HepG2 (cell line): ENCODE results near the gene PSKH1. TPM values are rescaled to one million over a fixed set of nuclear protein-coding genes. Genes with fewer than 3 reads are reported as not detected.

Experiments used
- ATAC-seq: fragments of 200-7000 bp; cut with Tn5 transposase; 3 replicates; pipeline ENCODE4 v1.9.1; 2020; ENCODE audit warnings: mild to moderate bottlenecking, moderate library complexity
- BruUV-seq: library from RNA; stranded (reverse); fragments of 400-500 nt; replicated peaks from 2 replicates; lab custom pipeline; 2021; lab: Mats Ljungman, UMichigan
- CTCF ChIA-PET: fragments of 300-600 bp; formaldehyde crosslinking; extraction: SDS; loops from one replicate; lab custom pipeline; 2021; ENCODE audit warnings: low total read pairs, inconsistent platforms, low intra/inter-chr PET ratio; lab: Yijun Ruan, JAX
- POLR2A ChIA-PET: fragments of 350-600 bp; sonication (Branson Sonifier 250); formaldehyde crosslinking; loops from one replicate; lab custom pipeline; 2020; ENCODE audit warnings: antibody characterized with exemption, inconsistent platforms; lab: Yijun Ruan, JAX
- DNase-seq: peaks from one replicate; pipeline ENCODE4 v3.0.0-alpha.2; 2015; ENCODE audit warnings: low spot score
- FAIRE-seq: peaks from 3 replicates; lab custom pipeline; 2011; peaks lifted over from hg19 to GRCh38; lab: Jason Lieb, UNC
- H2AFZ ChIP-seq: one replicate; pipeline ENCODE4 v1.6.1; 2011; ENCODE audit warnings: low read length, inconsistent platforms
- H3K27ac ChIP-seq: fragments of 300-600 bp; 3 replicates; pipeline ENCODE4 v1.8.0; 2011; ENCODE audit warnings: mixed run types, mild to moderate bottlenecking, mixed read lengths, low read length, inconsistent platforms; ENCODE audit not compliant: insufficient read depth; ENCODE audit errors: extremely low read length
- H3K27me3 ChIP-seq, 2 experiments: fragments of 200-600 bp in 1 of 2; 2 replicates in 1 of 2; 3 replicates in 1 of 2; pipeline versions ENCODE4 v1.6.0 to v1.8.0; 2011; ENCODE audit warnings: low read length in 2 of 2, mild to moderate bottlenecking in 2 of 2, moderate library complexity in 2 of 2, inconsistent platforms in 1 of 2; ENCODE audit not compliant: insufficient read depth in 2 of 2, control insufficient read depth in 1 of 2
- H3K36me3 ChIP-seq, 2 experiments: fragments of 200-600 bp in 1 of 2; replicated peaks in 1 of 2; 2 replicates in 1 of 2; 3 replicates in 1 of 2; pipeline versions ENCODE4 v1.5.1 to v1.8.0; 2011; ENCODE audit warnings: low read length in 2 of 2, inconsistent platforms in 1 of 2; ENCODE audit not compliant: insufficient read depth in 2 of 2, control insufficient read depth in 1 of 2
- H3K4me1 ChIP-seq: 2 replicates; pipeline ENCODE4 v1.5.1; 2012; ENCODE audit warnings: low read length, inconsistent platforms; ENCODE audit not compliant: insufficient read depth
- H3K4me2 ChIP-seq: 2 replicates; pipeline ENCODE4 v1.6.0; 2011; ENCODE audit warnings: low read depth, low read length, inconsistent platforms
- H3K4me3 ChIP-seq, 3 experiments: fragments of 200-600 bp in 1 of 3; sonication (generic), shearing (Covaris generic) in 1 of 3; replicated peaks in 1 of 3; 2 replicates each; pipeline ENCODE4 v1.5.1; 2011 to 2016; ENCODE audit warnings: low read length in 3 of 3, inconsistent platforms in 2 of 3, low read depth in 2 of 3, mild to moderate bottlenecking in 2 of 3, control low read depth in 1 of 3, mixed read lengths in 1 of 3; ENCODE audit not compliant: insufficient read depth in 1 of 3
- H3K79me2 ChIP-seq: one replicate; pipeline ENCODE4 v1.6.1; 2011; ENCODE audit warnings: low read length, inconsistent platforms; ENCODE audit not compliant: insufficient read depth
- H3K9ac ChIP-seq: 2 replicates; pipeline ENCODE4 v1.6.0; 2011; ENCODE audit warnings: mild to moderate bottlenecking, low read depth, low read length, inconsistent platforms; ENCODE audit not compliant: insufficient read depth
- H3K9me3 ChIP-seq: 2 replicates; pipeline ENCODE4 v1.5.1; 2012; ENCODE audit warnings: mild to moderate bottlenecking, low read length
- H4K20me1 ChIP-seq: 2 replicates; pipeline ENCODE4 v1.6.0; 2011; ENCODE audit warnings: inconsistent platforms, mild to moderate bottlenecking, low read length, moderate library complexity; ENCODE audit not compliant: insufficient read depth
- AGO2 ChIP-seq: fragments of 200-400 bp; formaldehyde crosslinking; optimal IDR thresholded peaks from 2 replicates; pipeline ENCODE3; 2017; ENCODE audit warnings: mild to moderate bottlenecking, low read depth, low read length, moderate library complexity
- CHD2 ChIP-seq: IDR thresholded peaks from 2 replicates; pipeline ENCODE4 v1.6.1; 2011; ENCODE audit warnings: low read depth, low read length, improper control_type of control experiment
- NFKBIZ ChIP-seq: IDR thresholded peaks from 2 replicates; pipeline ENCODE4 v1.6.1; 2018; ENCODE audit warnings: missing genetic modification reagents, missing compliant biosample characterization
- RBFOX2 ChIP-seq: fragments of 200-400 bp; formaldehyde crosslinking; IDR thresholded peaks from 2 replicates; pipeline ENCODE4 v1.6.1; 2017; ENCODE audit warnings: low read depth, mild to moderate bottlenecking, low read length
- XRCC5 ChIP-seq: fragments of 200-400 bp; formaldehyde crosslinking; optimal IDR thresholded peaks from 2 replicates; pipeline ENCODE3; 2017; ENCODE audit warnings: mild to moderate bottlenecking, low read length
- ZC3H4 ChIP-seq: sonication (generic); formaldehyde crosslinking; IDR thresholded peaks from 2 replicates; pipeline ENCODE4 v1.4.0; 2020; ENCODE audit warnings: missing genetic modification reagents, borderline replicate concordance
- ZFP91 ChIP-seq: sonication (generic); formaldehyde crosslinking; IDR thresholded peaks from 2 replicates; pipeline ENCODE4 v1.9.0; 2022; ENCODE audit warnings: missing genetic modification reagents, mild to moderate bottlenecking, borderline replicate concordance
- ZNF891 ChIP-seq: sonication (generic); formaldehyde crosslinking; IDR thresholded peaks from 2 replicates; pipeline ENCODE4 v1.5.0; 2020; ENCODE audit warnings: mild to moderate bottlenecking, missing genetic modification reagents
- WGBS: methylation state at CpG from one replicate; pipeline ENCODE4 v1.1.6; 2017; ENCODE audit warnings: low lambda C conversion rate; 5-methylcytosine and 5-hydroxymethylcytosine counted together
- in situ Hi-C: cut with HindIII; loops from 2 replicates; pipeline ENCODE4 v1.10.0; 2017; ENCODE audit warnings: low pct_unique_long_range_greater_than_20kb; ENCODE audit not compliant: extremely low pct_ligation_motif_present
- intact Hi-C: fragments of 100-400 bp; cut with micrococcal nuclease; formaldehyde crosslinking; loops from one replicate; pipeline ENCODE4 v1.10.0; 2022; ENCODE audit not compliant: unreplicated experiment
- polyA plus RNA-seq, 8 experiments: library from polyadenylated mRNA; depleted of rRNA in 3 of 8; stranded (reverse) in 7 of 8; unstranded in 1 of 8; fragments of >200 nt; fragmentation: Illumina TruSeq in 4 of 8; extraction: Trizol in 4 of 8; gene quantifications; 2 replicates each; pipeline versions ENCODE4 v1.2.1 to v1.2.3, GENCODE V29; 2011 to 2016; ENCODE audit warnings: low read depth in 4 of 8, missing spikeins in 1 of 8, mixed read lengths in 1 of 8; ENCODE audit not compliant: insufficient read depth in 1 of 8
- total RNA-seq, 5 experiments: library from RNA; depleted of rRNA; stranded (reverse); fragments of >200 nt; fragmentation: Illumina TruSeq; extraction: Trizol; gene quantifications; 2 replicates each; pipeline ENCODE4 v1.2.3, GENCODE V29; 2016; ENCODE audit warnings: low read depth in 1 of 5
- TF ChIP-seq, protein P1 (sequence below): sonication (generic); formaldehyde crosslinking; IDR thresholded peaks from one replicate; pipeline ENCODE4 v1.5.1; 2020; ENCODE audit warnings: mild to moderate bottlenecking, missing genetic modification reagents; ENCODE audit errors: not compliant biosample characterization

PSKH1 gene
- total and polyA plus RNA-seq, 2 of the 13 experiments (the other 11 are each of a cell fraction or from before 2014, with no cell fraction given): 8.4 to 19.1 TPM

DNA sequence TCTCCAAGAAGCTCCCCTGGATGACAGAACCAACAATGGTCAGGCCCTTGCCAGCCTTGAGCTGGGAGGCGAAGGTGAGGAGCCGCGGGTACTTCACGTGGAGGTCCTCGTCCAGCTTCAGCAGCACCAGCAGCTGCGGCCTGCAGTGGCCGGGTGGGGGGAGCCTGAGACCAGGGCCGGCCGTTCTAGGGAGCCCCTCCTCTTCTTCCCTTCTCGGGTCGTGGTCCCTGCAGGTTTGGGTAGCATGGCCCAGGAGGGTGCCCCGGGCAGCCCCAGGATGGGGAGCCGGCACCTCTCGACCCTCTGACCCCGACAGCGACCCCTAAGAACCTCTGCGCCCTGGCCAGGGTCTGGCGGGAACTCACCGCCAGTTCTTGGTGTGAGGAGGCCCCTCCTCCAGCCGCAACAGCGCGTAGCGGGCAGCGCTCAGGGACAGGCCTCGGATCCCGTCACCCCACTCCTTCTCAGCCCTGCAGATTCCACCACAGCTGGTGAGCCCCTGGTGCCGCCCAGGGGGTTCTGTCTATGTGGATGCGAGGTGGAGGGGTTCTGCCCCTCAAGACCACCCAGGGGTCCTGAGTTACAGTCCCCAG is 54.0 kb downstream of the PSKH1 start:
- 99% methylated on average over 13 of the region's 28 CpGs for WGBS
- no peak for DNase-seq
- BruUV-seq: no TSS peak
- H3K4me3 ChIP-seq: no peak overlapping the region
- POLR2A ChIA-PET: interaction anchor here (0.8 to 13.6 kb wide), 2 partner anchors 12 to 17 kb away, joined by 3 to 226 read pairs; partner anchors contain the start of gene SLC12A4
- peaks cover 40% of the 10 kb centered on the region for H3K4me1 ChIP-seq
- CTCF ChIA-PET: no interaction called here
- no peak for ATAC-seq
- H3K4me2 ChIP-seq: no peak overlapping the region
- H3K9me3 ChIP-seq: no peaks in the 10 kb centered on the region
- no peaks in the 10 kb centered on the region for H3K27me3 ChIP-seq
- in situ Hi-C loops: no loop called here
- peaks cover 57 to 77% of the 10 kb centered on the region in 2 experiments for H3K36me3 ChIP-seq
- no peaks in the 10 kb centered on the region for H3K79me2 ChIP-seq
- intact Hi-C loops: no loop called here
- no peak overlapping the region for H3K9ac ChIP-seq
- H4K20me1 ChIP-seq: peaks cover 6% of the 10 kb centered on the region; the same call in 1 of the 2 replicates
- no peak for FAIRE-seq
- no peak overlapping the region for H2AFZ ChIP-seq
- no peak overlapping the region for H3K27ac ChIP-seq
- TF ChIP-seq ZFP91 (CRISPR knock-in tag) (0 out of 2 replicates have a peak, but pooled peaks have one; percentile 8), ZC3H4 (no peak), RBFOX2 (peak; percentile 36; the same call in 1 of the 2 replicates), CHD2 (no peak), AGO2 (peak; percentile 42), NFKBIZ (no peak), ZNF891 (0 out of 2 replicates have a peak, but pooled peaks have one; percentile 26), XRCC5 (no peak)
- TF ChIP-seq, protein P1, sequence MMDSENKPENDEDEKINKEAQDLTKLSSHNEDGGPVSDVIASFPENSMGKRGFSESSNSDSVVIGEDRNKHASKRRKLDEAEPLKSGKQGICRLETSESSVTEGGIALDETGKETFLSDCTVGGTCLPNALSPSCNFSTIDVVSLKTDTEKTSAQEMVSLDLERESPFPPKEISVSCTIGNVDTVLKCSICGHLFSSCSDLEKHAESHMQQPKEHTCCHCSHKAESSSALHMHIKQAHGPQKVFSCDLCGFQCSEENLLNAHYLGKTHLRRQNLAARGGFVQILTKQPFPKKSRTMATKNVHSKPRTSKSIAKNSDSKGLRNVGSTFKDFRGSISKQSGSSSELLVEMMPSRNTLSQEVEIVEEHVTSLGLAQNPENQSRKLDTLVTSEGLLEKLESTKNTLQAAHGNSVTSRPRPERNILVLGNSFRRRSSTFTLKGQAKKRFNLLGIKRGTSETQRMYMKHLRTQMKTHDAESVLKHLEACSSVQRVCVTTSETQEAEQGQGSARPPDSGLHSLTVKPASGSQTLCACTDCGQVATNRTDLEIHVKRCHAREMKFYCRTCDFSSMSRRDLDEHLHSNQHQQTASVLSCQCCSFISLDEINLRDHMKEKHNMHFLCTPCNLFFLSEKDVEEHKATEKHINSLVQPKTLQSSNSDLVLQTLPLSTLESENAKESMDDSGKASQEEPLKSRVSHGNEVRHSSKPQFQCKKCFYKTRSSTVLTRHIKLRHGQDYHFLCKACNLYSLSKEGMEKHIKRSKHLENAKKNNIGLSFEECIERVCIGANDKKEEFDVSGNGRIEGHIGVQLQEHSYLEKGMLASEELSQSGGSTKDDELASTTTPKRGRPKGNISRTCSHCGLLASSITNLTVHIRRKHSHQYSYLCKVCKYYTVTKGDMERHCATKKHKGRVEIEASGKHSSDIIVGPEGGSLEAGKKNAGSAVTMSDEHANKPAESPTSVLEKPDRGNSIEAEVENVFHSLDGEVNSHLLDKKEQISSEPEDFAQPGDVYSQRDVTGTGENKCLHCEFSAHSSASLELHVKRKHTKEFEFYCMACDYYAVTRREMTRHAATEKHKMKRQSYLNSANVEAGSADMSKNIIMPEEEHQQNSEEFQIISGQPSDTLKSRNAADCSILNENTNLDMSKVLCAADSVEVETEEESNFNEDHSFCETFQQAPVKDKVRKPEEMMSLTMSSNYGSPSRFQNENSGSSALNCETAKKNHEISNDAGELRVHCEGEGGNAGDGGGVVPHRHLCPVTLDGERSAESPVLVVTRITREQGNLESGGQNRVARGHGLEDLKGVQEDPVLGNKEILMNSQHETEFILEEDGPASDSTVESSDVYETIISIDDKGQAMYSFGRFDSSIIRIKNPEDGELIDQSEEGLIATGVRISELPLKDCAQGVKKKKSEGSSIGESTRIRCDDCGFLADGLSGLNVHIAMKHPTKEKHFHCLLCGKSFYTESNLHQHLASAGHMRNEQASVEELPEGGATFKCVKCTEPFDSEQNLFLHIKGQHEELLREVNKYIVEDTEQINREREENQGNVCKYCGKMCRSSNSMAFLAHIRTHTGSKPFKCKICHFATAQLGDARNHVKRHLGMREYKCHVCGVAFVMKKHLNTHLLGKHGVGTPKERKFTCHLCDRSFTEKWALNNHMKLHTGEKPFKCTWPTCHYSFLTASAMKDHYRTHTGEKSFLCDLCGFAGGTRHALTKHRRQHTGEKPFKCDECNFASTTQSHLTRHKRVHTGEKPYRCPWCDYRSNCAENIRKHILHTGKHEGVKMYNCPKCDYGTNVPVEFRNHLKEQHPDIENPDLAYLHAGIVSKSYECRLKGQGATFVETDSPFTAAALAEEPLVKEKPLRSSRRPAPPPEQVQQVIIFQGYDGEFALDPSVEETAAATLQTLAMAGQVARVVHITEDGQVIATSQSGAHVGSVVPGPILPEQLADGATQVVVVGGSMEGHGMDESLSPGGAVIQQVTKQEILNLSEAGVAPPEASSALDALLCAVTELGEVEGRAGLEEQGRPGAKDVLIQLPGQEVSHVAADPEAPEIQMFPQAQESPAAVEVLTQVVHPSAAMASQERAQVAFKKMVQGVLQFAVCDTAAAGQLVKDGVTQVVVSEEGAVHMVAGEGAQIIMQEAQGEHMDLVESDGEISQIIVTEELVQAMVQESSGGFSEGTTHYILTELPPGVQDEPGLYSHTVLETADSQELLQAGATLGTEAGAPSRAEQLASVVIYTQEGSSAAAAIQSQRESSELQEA: peak; percentile 47
